GM12872 (cell line): ENCODE results near the gene SMURF2.

Experiments
- TF ChIP-seq, protein P1 (sequence below): IDR thresholded peaks from 3 replicates; pipeline ENCODE4 v1.5.1; 2011; ENCODE audit warnings: low read depth, mild to moderate bottlenecking, low read length, moderate library complexity; ENCODE audit not compliant: insufficient read depth

The SMURF2 gene

DNA sequence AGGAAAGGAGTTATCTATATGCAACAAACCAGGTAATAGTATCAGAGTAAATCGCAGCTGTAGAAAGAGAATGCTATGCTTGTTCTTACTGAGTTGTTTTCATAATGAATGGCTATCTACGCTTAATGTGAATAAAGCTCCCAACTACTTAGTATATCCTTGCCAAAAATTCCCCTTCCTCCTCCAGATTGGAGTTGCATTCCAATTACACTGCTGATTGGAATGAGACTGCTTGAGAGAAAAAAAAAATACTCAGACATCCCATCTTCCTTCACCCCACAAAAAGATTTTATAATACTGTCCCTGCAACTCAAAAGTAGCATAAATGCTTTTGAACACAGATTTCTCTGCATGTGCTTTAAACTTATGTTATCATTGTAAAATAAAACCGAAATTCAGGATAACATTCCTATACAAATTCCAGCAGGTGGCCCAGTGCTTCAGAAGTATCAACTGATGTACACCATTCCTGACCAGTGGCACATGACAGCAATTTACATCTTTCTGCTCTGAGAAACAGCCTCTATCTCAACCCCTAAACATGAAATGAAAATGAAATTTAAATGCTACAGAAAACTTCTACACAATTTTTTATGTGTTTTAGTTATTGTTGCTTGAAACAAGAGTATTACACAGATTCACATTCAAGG lies 47.0 kb downstream of the SMURF2 start:
- TF ChIP-seq, protein P1, sequence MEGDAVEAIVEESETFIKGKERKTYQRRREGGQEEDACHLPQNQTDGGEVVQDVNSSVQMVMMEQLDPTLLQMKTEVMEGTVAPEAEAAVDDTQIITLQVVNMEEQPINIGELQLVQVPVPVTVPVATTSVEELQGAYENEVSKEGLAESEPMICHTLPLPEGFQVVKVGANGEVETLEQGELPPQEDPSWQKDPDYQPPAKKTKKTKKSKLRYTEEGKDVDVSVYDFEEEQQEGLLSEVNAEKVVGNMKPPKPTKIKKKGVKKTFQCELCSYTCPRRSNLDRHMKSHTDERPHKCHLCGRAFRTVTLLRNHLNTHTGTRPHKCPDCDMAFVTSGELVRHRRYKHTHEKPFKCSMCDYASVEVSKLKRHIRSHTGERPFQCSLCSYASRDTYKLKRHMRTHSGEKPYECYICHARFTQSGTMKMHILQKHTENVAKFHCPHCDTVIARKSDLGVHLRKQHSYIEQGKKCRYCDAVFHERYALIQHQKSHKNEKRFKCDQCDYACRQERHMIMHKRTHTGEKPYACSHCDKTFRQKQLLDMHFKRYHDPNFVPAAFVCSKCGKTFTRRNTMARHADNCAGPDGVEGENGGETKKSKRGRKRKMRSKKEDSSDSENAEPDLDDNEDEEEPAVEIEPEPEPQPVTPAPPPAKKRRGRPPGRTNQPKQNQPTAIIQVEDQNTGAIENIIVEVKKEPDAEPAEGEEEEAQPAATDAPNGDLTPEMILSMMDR, result no peak

DNA sequence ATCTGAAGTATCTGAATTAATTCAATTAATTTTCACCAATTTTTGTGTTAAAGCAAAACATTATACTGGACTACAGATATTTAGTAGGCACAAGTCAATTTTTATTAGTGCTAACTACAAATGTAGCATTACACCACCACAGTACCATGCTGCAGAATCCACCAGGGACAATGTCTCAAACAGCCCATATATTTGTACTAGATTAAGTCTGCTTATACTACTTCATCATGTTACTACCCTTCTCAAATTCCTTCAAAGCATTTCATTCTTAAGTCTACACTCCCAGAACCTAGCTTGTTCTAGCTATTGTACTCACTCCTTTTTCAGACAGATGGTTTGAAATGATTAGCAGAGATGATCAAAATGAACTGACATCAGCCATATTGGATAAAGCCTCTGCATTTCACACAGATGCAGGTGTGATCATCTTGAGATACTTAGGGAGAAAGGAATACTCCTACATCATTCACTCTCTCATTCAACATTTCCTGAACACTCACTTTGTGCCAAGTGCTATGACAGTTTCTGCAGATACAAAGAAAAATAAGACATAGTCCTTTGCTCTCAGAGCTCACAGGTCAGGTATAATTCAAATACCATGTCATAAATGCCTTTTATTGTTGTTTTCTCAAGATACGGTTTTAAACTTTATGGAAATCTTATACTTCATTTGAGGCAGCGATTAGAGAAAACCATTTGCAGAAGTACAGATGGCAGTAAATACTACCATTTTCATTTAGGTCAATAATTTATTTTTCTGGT lies 47.7 kb downstream of the SMURF2 start:
- TF ChIP-seq, protein P1, result no peak

DNA sequence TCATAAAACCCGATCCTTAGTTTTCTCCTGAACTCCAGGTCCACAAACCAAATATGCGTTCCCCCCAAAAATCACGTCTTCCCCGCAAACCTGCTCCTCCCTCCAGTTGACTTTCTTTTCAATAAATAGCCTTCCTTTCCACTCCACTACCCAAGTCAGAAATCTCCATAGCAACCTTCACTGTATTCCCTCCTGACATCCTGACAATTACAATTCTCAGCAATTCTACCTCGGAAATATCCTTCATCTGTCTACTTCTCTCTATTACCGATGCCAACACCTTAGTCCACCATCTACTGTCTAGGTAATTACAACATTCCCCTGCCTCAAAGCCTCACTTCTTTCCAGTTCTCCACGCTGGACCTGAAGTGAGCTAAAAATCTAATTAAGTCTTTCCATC lies 50.7 kb downstream of the SMURF2 start:
- TF ChIP-seq, protein P1, result no peak

DNA sequence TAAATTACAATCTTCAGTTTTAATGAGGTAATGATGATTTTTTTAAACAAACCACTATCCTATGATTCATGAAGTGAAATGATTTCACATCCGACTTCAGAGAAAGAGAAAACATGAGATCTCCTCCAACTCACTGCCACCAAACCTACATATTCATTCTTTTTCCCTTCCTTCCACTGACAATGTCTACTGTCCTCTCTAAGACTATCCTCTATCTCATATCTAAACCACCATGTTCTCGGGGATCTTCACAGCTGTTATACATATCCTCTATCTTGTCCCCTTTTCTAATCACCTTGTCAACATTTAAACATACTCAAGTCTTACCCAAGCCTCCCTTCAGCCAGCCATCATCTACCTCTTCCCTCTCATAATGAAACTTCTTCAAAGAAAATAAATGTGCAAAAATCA lies 53.5 kb downstream of the SMURF2 start:
- TF ChIP-seq, protein P1, result no peak

DNA sequence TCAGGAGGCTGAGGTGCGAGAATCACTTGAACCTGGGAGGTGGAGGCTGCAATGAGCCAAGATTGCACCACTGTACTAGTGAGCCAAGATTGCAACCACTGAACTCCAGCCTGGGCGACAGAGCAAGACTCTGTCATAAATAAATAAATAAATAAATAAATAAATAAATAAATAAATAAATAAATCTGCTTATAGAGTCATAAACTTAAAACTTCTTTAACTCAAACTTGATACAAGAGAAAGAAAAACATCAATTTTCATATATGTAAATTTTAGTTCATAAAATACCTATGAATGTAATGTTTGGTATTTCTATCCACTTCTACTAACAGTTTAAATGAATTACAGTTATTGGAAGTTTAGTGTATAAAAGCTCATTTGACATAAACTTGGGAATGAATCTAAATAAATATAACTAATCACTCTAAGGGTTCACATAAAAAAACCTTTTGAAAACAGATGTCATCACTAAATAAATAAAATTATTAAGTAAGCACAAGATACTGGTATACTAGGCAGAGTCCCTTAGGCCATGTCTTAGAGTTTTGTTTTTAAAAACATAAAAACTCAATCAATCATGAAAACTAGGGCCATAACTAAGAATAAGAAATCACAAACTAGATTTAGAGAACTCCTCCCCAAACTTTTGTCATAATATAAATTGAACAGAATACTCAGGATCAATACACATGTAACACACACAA lies 54.1 kb downstream of the SMURF2 start:
- TF ChIP-seq, protein P1, result no peak

DNA sequence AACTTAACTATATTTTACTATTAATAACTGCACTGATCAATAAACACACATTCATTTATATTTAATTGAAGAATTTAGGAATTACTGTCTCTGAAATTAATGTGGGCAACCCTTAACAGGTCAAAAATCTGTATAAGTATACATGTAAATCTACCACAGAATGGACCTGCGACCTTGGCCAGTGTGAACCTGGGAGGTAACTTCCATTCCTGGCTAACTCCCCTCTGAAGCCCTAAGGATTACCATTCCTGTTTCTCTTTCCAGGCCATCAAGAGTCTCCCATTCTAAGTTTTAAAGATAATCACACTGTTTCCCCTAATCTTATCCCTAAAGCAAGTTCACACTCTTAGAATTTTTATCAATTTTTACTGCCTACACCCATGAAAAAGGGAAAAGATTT lies 58.1 kb downstream of the SMURF2 start:
- TF ChIP-seq, protein P1, result no peak

DNA sequence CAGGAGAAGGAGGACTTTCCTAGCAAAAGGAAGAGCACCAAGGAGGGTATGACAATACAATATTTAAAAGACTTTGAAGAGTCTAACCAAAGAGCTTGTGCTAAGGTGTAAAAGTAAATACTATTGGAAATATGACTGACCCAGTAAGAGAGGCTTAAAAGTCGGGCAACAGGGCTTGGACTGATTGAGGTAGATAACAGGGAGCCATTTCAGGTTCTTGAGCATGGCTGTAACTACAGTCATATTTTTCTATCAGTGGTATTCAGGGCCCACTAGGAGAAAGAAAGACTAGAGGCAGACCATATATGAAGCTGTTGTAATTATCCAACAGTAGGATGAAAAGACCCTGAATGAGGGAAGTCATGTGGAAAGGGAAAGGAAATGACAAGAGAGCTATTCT lies 62.3 kb downstream of the SMURF2 start:
- TF ChIP-seq, protein P1, result no peak
